Uterus (tissue), 2 donors: Measurements from ENCODE around the gene HCFC1R1.

ENCODE experiments used
- CTCF ChIP-seq, 4 experiments: fragments of 200-600 bp in 2 of 4; fragments of 450-650 bp in 2 of 4; sonication (generic) in 2 of 4; IDR thresholded peaks; one replicate each; pipeline ENCODE4 v1.5.1; 2016 to 2019; ENCODE audit warnings: antibody characterized with exemption in 4 of 4, mild to moderate bottlenecking in 2 of 4, moderate library complexity in 1 of 4
- POLR2A ChIP-seq, 2 donors: fragments of 450-650 bp; IDR thresholded peaks; one replicate each; pipeline ENCODE4 v1.6.1; 2016; ENCODE audit warnings: antibody characterized with exemption in 2 of 2, mild to moderate bottlenecking in 1 of 2, moderate library complexity in 1 of 2

GRCh38 chr16:2981177-2981898 is 42.4 kb downstream of the HCFC1R1 start:
- no peak for TF ChIP-seq CTCF (IDR thresholded peaks at IDR 0.05)
- TF ChIP-seq POLR2A (IDR thresholded peaks at IDR 0.05): no peak
